HCT116 (cell line): ENCODE data around the gene GRIK4. TPM values are rescaled to one million over a fixed set of nuclear protein-coding genes. Genes with fewer than 3 reads are reported as not detected.

ENCODE experiments used
- ATAC-seq: fragments of 200-7000 bp; cut with Tn5 transposase; 2 replicates; pipeline ENCODE4 v1.9.1; 2020; ENCODE audit warnings: mild to moderate bottlenecking, moderate library complexity
- BruUV-seq: library from RNA; stranded (reverse); fragments of 400-500 nt; replicated peaks from 2 replicates; lab custom pipeline; 2021; lab: Mats Ljungman, UMichigan
- CTCF ChIA-PET: fragments of 300-600 bp; sonication (Branson Sonifier 250); formaldehyde crosslinking; loops from one replicate; lab custom pipeline; 2021; ENCODE audit warnings: antibody characterized with exemption; lab: Charles Lee
- POLR2A ChIA-PET: fragments of 300-600, 350-600 bp; sonication (Branson Sonifier 250); formaldehyde crosslinking; loops from one replicate; lab custom pipeline; 2021; ENCODE audit warnings: antibody characterized with exemption; lab: Charles Lee
- RAD21 ChIA-PET, 2 experiments: fragments of 300-600 bp; sonication (Branson Sonifier 250); formaldehyde crosslinking; loops; one replicate each; lab custom pipeline; 2023; ENCODE audit warnings: low total read pairs in 2 of 2; ENCODE audit not compliant: uncharacterized antibody in 2 of 2, unreplicated experiment in 2 of 2, low non-redundant PET in 1 of 2; lab: Charles Lee
- DNase-seq: peaks from one replicate; pipeline ENCODE4 v3.0.0-alpha.2; 2010; ENCODE audit warnings: low read depth, low spot score
- H2AFZ ChIP-seq: fragments of 200-600 bp; shearing (Covaris generic), sonication (generic); 2 replicates; pipeline ENCODE4 v1.6.1; 2017; ENCODE audit warnings: low read depth, mixed run types, mixed read lengths, antibody characterized with exemption, low read length; ENCODE audit not compliant: poor library complexity, severe bottlenecking
- H3K27ac ChIP-seq: 2 replicates; pipeline ENCODE4 v1.5.1; 2012; ENCODE audit warnings: low read depth, low read length
- H3K27me3 ChIP-seq: fragments of 200-600 bp; sonication (generic); 2 replicates; pipeline ENCODE4 v1.6.1; 2016; ENCODE audit warnings: mixed run types, low read length, mixed read lengths; ENCODE audit not compliant: insufficient read depth
- H3K36me3 ChIP-seq, 2 experiments: fragments of 200-500 bp in 1 of 2; fragments of 200-600 bp in 1 of 2; sonication (Bioruptor generic) in 1 of 2; sonication (generic) in 1 of 2; 2 replicates each; pipeline versions ENCODE4 v1.5.1 to v1.6.1; 2014 to 2016; ENCODE audit warnings: low read length in 2 of 2, inconsistent platforms in 1 of 2, mixed read lengths in 1 of 2, mixed run types in 1 of 2; ENCODE audit not compliant: insufficient read depth in 2 of 2, control insufficient read depth in 1 of 2
- H3K4me1 ChIP-seq, 2 experiments: fragments of 200-600 bp in 1 of 2; sonication (generic) in 1 of 2; 2 replicates each; pipeline versions ENCODE4 v1.5.1 to v1.6.1; 2012 to 2017; ENCODE audit warnings: low read length in 2 of 2, inconsistent platforms in 1 of 2, mild to moderate bottlenecking in 1 of 2, mixed read lengths in 1 of 2, mixed run types in 1 of 2, moderate library complexity in 1 of 2; ENCODE audit not compliant: insufficient read depth in 2 of 2, control insufficient read depth in 1 of 2
- H3K4me2 ChIP-seq: fragments of 200-600 bp; sonication (generic); 2 replicates; pipeline ENCODE4 v1.6.1; 2017; ENCODE audit warnings: mixed run types, low read length, mixed read lengths
- H3K4me3 ChIP-seq, 2 experiments: fragments of 200-600 bp in 1 of 2; sonication (generic) in 1 of 2; replicated peaks in 1 of 2; 2 replicates each; pipeline ENCODE4 v1.5.1; 2011 to 2016; ENCODE audit warnings: low read length in 2 of 2, control low read depth in 1 of 2, low read depth in 1 of 2, mild to moderate bottlenecking in 1 of 2, mixed read lengths in 1 of 2, mixed run types in 1 of 2
- H3K79me2 ChIP-seq: fragments of 200-600 bp; sonication (generic); 2 replicates; pipeline ENCODE4 v1.6.1; 2017; ENCODE audit warnings: mild to moderate bottlenecking, mixed run types, low read length, moderate library complexity, mixed read lengths; ENCODE audit not compliant: insufficient read depth
- H3K9ac ChIP-seq: fragments of 200-600 bp; sonication (generic); 2 replicates; pipeline ENCODE4 v1.6.1; 2016; ENCODE audit warnings: low read length, mixed read lengths
- H3K9me2 ChIP-seq: fragments of 200-600 bp; sonication (generic), shearing (Covaris generic); 2 replicates; pipeline ENCODE4 v1.6.1; 2017; ENCODE audit warnings: mixed run types, mild to moderate bottlenecking, moderate library complexity; ENCODE audit not compliant: insufficient read depth
- H3K9me3 ChIP-seq, 2 experiments: fragments of 200-500 bp in 1 of 2; fragments of 200-600 bp in 1 of 2; sonication (Bioruptor generic) in 1 of 2; sonication (generic) in 1 of 2; 2 replicates each; pipeline ENCODE4 v1.6.1; 2014 to 2017; ENCODE audit warnings: low read length in 2 of 2, mixed read lengths in 2 of 2, inconsistent platforms in 1 of 2, low read depth in 1 of 2, mild to moderate bottlenecking in 1 of 2, mixed run types in 1 of 2, moderate library complexity in 1 of 2; ENCODE audit not compliant: control insufficient read depth in 1 of 2, insufficient read depth in 1 of 2
- H4K20me1 ChIP-seq: fragments of 200-600 bp; sonication (generic), shearing (Covaris generic); 2 replicates; pipeline ENCODE4 v1.6.1; 2017; ENCODE audit warnings: mixed run types, mild to moderate bottlenecking, moderate library complexity; ENCODE audit not compliant: insufficient read depth
- CTCF ChIP-seq, 3 experiments: fragments of 200-600 bp in 1 of 3; sonication (generic) in 1 of 3; IDR thresholded peaks in 2 of 3; conservative IDR thresholded peaks in 1 of 3; 2 replicates each; pipeline ENCODE4 v1.5.1; 2012 to 2017; ENCODE audit warnings: low read depth in 2 of 3, low read length in 2 of 3, antibody characterized with exemption in 1 of 3, borderline replicate concordance in 1 of 3, control low read depth in 1 of 3, mild to moderate bottlenecking in 1 of 3, mixed read lengths in 1 of 3, mixed run types in 1 of 3, moderate library complexity in 1 of 3; ENCODE audit not compliant: insufficient read depth in 1 of 3
- EZH2phosphoT487 ChIP-seq: fragments of 200-600 bp; IDR thresholded peaks from 2 replicates; pipeline ENCODE4 v1.6.1; 2018; ENCODE audit warnings: antibody characterized with exemption, borderline replicate concordance
- FOSL1 ChIP-seq: IDR thresholded peaks from 2 replicates; pipeline ENCODE4 v1.6.1; 2012; ENCODE audit warnings: low read depth
- MAX ChIP-seq: IDR thresholded peaks from 2 replicates; pipeline ENCODE4 v1.6.1; 2012
- POLR2A ChIP-seq: IDR thresholded peaks from 2 replicates; pipeline ENCODE4 v1.7.0; 2011; ENCODE audit warnings: borderline replicate concordance; ENCODE audit not compliant: insufficient read depth, insufficient read length; ENCODE audit errors: extremely low read depth
- TCF7L2 ChIP-seq: IDR thresholded peaks from 2 replicates; pipeline ENCODE4 v1.7.0; 2011; ENCODE audit warnings: borderline replicate concordance, inconsistent platforms; ENCODE audit not compliant: insufficient read depth, insufficient read length; ENCODE audit errors: extremely low read depth
- ZBTB33 ChIP-seq: IDR thresholded peaks from 2 replicates; pipeline ENCODE4 v1.6.1; 2011; ENCODE audit warnings: mild to moderate bottlenecking, low read length, moderate library complexity; ENCODE audit not compliant: insufficient replicate concordance; ENCODE audit errors: extremely low read depth
- ZFX ChIP-seq: fragments of 450-650 bp; IDR thresholded peaks from 2 replicates; pipeline ENCODE4 v1.6.1; 2017
- intact Hi-C: fragments of 100-400 bp; cut with micrococcal nuclease; formaldehyde crosslinking; loops from 2 replicates; pipeline ENCODE4 v1.10.0; 2022
- total RNA-seq: library from RNA; stranded (reverse); gene quantifications from one replicate; pipeline ENCODE4 v1.2.1, GENCODE V29; 2021; ENCODE audit not compliant: unreplicated experiment

The GRIK4 gene
- total RNA-seq, 1 experiment from 2014 or later = 0.52 TPM

GRCh38 chr11:120859552-120860295 is 348.2 kb downstream of the GRIK4 start (continued):
- no peak for TF ChIP-seq FOSL1
- TF ChIP-seq TCF7L2 = no peak
- no peak for TF ChIP-seq EZH2phosphoT487
- no peak for TF ChIP-seq MAX
- TF ChIP-seq CTCF (IDR thresholded peaks at IDR 0.05 in 2 of 3, conservative IDR thresholded peaks at IDR 0.05 in 1 of 3; ENCODE audit: borderline replicate concordance in 1 of 3, insufficient read depth in 1 of 3, low read depth in 2 of 3, low read length in 2 of 3) = no peak
- TF ChIP-seq, all 23 proteins: peak for 0

- ATAC-seq (no peak), DNase-seq (no peak)
- Histone ChIP-seq H4K20me1 (no peaks in the 10 kb centered on the region), H3K9ac (no peak overlapping the region), H3K36me3 (no peaks in the 10 kb centered on the region), H3K27me3 (peaks cover 20% of the 10 kb centered on the region), H3K4me3 (no peak overlapping the region), H3K79me2 (no peaks in the 10 kb centered on the region), H3K9me2 (no peaks in the 10 kb centered on the region), H2AFZ (no peak overlapping the region), H3K4me2 (no peak overlapping the region), H3K27ac (no peak overlapping the region), H3K4me1 (peaks cover 0 to 7% of the 10 kb centered on the region in 2 experiments; a peak in 1 of 4 replicates), H3K9me3 (no peaks in the 10 kb centered on the region)
- no TSS peak for BruUV-seq
- no peak for TF ChIP-seq ZBTB33
- TF ChIP-seq POLR2A = no peak
- TF ChIP-seq ZFX = no peak
- ChIA-PET RAD21 (no interaction called here), POLR2A (no interaction called here), CTCF (no interaction called here)
- intact Hi-C loops = no loop called here
Measured at GRCh38 chr11:120863359-120863758, 351.8 kb downstream of the GRIK4 start.
